ENCODE results near the gene ZNF3.
"Not testable (repeated sequence)": the region's sequence is repeated elsewhere in the genome, so short reads cannot be mapped to it uniquely, and the experiment has no call there.

Gene ZNF3

DNA sequence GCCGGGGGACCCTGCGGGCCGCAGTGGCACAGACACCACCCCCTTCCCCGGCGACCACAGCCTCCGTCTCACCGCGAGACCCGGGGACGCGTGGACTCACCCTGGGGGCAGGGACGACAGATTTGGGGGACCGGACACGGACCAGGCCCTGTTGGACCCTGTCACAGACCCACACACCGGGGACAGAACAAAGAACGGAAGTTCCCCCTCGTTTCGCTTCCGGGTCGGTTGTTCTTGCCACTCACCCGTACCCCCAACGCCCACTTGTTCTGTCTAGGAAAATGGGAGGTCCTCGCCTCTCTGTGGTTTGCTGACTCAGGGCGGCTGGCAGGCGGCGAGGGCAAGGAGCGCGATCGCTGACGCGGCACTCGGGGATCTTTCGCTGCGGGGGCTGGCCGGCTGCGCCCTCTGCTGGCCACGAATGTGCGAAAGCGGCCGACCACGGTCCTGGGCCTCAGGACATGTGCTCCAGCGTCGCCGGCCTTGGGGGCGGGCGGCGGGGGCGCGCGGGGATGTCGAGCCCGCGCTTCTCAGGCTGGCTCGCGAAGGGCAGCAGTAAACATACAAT is at the start of gene ZNF3:
ZNF3 (minus strand) TSS at position 189 of the 568 bp plus-strand sequence. CDS start 4,366 bp downstream, outside the sequence.
- DNase-seq (ENCODE audit: low read depth in 2 of 2): peak; percentile 87 to 94

GRCh38 chr7:100130608-100131453 is 49.3 kb upstream of the ZNF3 start:
- peak; percentile 56 to 72 for DNase-seq (ENCODE audit: low read depth in 2 of 2)

DNA sequence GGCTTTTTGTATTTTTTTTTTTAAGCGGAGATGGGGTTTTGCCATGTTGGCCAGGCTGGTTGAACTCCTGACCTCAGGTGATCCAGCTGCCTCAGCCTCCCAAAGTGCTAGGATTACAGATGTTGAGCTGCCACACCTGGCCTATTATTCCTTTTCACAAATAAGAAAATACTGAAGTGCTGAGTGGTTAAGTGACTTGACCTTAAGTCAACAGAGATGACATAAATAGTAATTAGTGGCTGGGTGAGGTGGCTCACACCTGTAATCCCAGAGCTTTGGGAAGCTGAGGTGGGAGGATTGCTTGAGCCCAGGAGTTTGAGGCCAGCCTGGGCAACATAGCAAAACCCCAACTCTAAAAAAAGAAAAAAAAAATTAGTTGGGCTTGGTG is 48.7 kb upstream of the ZNF3 start:
- not testable (repeated sequence) for DNase-seq (ENCODE audit: low read depth in 2 of 2)

GRCh38 chr7:100128637-100128963 is 47.1 kb upstream of the ZNF3 start:
- DNase-seq (ENCODE audit: low read depth in 2 of 2): no peak

GRCh38 chr7:100127866-100128636 is 46.5 kb upstream of the ZNF3 start:
- DNase-seq (ENCODE audit: low read depth in 2 of 2): no peak

GRCh38 chr7:100126931-100127865 is 45.7 kb upstream of the ZNF3 start, which contains the start of gene MBLAC1:
Gene MBLAC1, plus strand, starts transcription at chr7:100126967. Its CDS starts 429 bp downstream, at chr7:100127396.
- peak; percentile 77 to 83 for DNase-seq (ENCODE audit: low read depth in 2 of 2)

DNA sequence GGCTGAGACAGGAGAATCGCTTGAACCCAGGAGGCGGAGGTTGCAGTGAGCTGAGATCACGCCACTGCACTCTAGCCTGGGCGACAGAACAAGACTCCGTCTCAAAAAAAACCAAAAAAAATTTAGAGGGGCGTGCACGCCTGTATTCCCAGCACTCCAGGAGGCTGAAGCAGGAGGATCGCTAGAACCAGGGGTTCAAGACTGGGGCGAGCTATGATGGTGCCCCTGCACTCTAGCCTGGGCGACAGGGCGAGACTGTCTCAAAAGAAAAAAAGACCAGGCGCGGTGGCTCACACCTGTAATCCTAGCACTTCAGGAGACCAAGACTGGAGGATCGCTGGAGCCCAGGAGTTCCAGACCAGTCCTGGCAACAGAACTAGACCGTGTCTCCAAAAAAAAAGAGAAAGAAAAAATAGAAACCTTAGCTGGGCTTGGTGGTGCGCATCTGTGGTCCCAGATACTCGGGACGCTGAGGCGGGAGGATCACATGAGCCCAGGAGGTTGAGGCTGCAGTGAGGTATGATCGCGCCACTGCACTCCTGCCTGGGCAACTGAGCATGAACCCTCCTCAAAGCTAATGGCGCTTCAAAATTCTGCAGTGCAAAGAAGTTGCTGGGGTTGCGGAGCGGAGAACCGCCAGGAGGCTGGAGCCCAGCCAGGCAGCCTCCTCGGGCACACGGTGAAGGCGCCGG is 44.9 kb upstream of the ZNF3 start:
- no peak for DNase-seq (ENCODE audit: low read depth in 2 of 2)

- no peak for DNase-seq (ENCODE audit: low read depth in 2 of 2)
Measured at GRCh38 chr7:100124301-100125230, 43.0 kb upstream of the ZNF3 start.

DNA sequence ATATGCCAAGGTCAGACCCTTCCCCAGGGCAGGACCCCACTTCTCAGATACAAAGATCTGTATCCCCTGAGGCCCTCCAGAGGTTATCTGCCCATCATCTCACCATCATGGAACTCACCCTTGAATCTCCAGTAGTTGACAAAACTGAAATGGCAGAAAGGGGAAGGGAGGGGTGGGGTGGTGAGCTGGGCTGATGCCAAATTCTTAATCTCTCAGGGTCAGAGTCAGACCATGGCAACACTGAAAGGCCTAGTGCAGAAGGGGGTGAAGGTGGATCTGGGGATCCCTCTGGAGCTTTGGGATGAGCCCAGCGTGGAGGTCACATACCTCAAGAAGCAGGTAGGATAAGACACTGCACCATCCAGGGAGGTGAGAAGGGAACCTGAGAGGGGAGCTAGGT is 41.0 kb upstream of the ZNF3 start:
- DNase-seq (ENCODE audit: low read depth in 2 of 2): no peak

DNA sequence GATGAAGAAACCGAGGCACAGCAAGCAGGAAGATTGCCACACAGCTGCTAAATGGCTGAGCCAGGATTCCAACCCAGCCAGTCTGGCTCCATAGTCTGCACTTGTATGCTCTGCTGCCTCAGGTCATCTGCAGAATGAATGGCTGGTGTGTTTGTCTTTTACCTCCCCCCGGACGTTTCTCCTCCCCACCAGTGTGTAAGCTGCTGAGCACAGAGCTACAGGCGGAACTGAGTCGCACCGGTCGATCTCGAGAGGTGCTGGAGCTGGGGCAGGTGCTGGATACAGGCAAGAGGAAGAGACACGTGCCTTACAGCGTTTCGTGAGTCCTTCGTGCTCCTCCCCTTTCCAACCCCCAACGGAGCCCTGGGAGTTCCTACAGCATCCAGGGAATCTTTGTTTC is 40.5 kb upstream of the ZNF3 start:
- DNase-seq (ENCODE audit: low read depth in 2 of 2): no peak

DNA sequence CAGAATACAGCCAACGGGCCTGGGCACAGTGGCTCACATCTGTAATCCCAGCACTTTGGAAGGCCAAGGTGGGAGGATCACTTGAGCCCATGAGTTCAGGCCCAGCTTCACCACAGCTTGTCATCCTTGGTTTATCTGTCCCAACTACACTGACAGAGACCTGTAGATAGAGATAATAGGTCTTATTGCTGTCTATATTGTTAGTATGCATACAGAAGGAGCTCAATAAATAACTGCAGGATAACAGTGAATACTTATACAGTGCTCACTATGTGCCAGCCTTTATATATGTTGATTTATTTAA is 39.2 kb upstream of the ZNF3 start:
- no peak for DNase-seq (ENCODE audit: low read depth in 2 of 2)

GRCh38 chr7:100119970-100120732 is 38.6 kb upstream of the ZNF3 start:
- peak in 1 of 2 donors; percentile 34 for DNase-seq (ENCODE audit: low read depth in 2 of 2)

DNA sequence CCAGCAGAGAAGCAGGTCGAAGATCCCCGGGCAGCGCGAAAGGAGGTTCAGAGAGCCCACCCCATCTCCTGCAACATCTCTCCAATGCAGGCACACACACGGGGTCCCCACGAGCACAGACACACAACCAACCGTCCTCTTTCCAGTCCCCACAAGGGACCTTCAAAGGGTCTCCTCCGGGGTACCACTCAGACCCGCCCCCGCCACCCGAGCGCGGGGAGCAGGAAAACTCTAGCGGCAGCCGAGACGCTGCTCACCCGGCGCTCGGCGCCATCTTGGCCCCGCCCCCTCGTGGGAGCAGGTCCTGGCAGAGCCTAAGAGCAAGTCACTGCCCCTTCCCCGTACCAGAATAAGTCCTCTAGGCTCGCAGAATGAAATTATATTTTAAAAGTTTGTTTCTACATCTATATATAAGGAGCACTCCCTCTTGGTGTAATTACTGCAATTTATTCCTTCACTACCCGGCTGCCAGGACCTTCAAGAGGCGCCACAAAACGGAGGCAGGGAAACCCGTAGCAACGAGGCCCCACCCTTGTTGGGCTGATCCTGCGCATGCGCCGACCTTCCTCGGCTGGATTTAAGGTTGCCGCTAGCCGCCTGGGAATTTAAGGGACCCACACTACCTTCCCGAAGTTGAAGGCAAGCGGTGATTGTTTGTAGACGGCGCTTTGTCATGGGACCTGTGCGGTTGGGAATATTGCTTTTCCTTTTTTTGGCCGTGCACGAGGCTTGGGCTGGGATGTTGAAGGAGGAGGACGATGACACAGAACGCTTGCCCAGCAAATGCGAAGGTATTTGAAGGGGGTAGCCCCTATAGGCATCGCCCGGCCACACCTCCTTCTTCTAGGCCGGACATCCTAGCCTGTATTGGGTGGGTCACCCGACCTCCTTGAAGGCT is 37.8 kb upstream of the ZNF3 start, which contains the start of the genes CNPY4 and TAF6:
CNPY4 (plus strand) TSS at position 563 of the 898 bp plus-strand sequence; CDS start at position 674, 111 bp downstream.
TAF6 (minus strand) TSS at position 287 of the 898 bp plus-strand sequence. CDS start 5,149 bp downstream, outside the sequence.
- peak; percentile 88 to 92 for DNase-seq (ENCODE audit: low read depth in 2 of 2)

GRCh38 chr7:100118388-100119071 is 37.0 kb upstream of the ZNF3 start:
- DNase-seq (ENCODE audit: low read depth in 2 of 2): no peak

- no peak for DNase-seq (ENCODE audit: low read depth in 2 of 2)
Measured at GRCh38 chr7:100115026-100115425, 33.5 kb upstream of the ZNF3 start.

GRCh38 chr7:100111914-100112313 is 30.4 kb upstream of the ZNF3 start:
- no peak for DNase-seq (ENCODE audit: low read depth in 2 of 2)

- DNase-seq (ENCODE audit: low read depth in 2 of 2): no peak
Measured at GRCh38 chr7:100111156-100111555, 29.6 kb upstream of the ZNF3 start.
